ENCODE results near the gene POLR1B.
A peak's percentile ranks its signal among the peaks of the same experiment; 100 is the strongest.
"Not testable (repeated sequence)": the region's sequence is repeated elsewhere in the genome, so short reads cannot be mapped to it uniquely, and the experiment has no call there.

The POLR1B gene

DNA sequence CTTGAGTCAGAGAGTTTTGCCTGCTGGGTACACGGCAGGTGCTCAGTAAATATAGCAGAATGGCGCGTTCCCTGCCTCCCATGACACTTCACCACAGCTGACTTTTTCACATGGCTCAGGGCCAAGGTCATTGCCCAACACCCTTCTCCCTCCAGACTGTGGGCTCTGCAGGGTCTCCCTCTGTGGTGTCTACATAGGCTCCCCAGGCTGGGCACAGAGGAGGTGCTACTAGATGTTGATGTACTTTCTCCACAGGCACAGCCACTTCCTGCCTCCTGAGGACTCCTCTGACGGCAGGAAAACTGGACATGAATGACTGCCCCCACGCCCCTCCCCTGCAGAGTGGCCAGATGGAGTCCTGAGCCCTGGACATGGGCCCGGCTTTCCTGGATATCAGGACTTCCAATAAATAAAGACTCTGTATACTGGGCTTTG, 46.4 kb downstream of the POLR1B start:
- TF ChIP-seq JUND (IDR thresholded peaks at IDR 0.05; ENCODE audit: low read depth), result no peak
- in situ Hi-C loops (cut with HindIII; ENCODE audit: low pct_unique_long_range_greater_than_20kb, low sequenced_read_pairs), result no loop called here
- peak in 1 of 2 experiments; percentile 57 for DNase-seq (ENCODE audit: low read depth in 1 of 2, low spot score in 1 of 2)

DNA sequence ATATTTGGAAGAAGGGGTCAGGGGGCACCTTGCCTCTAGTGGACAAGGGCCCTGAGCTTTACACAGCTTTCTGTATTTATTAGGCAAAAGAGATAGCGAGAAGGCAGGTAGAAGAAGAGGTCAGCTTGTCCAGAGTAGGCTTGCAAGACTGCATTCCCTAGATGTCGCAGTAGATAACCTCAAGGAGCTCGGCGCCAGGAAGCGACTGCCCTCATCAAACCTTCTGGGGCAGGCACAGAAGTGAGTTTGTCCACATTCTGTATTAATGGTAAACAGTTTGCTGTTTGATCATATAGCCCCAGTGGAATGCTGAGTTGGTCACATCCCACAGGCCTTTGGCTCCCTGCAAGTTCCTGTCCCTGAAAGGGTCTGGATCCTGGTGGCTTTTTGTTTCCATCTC, 49.1 kb downstream of the POLR1B start:
- peak in 1 of 2 experiments; percentile 91 for DNase-seq (ENCODE audit: low read depth in 1 of 2, low spot score in 1 of 2)
- in situ Hi-C loops (cut with HindIII; ENCODE audit: low pct_unique_long_range_greater_than_20kb, low sequenced_read_pairs), result no loop called here
- no peak; the same call in 1 of the 2 replicates for TF ChIP-seq JUND (IDR thresholded peaks at IDR 0.05; ENCODE audit: low read depth)

DNA sequence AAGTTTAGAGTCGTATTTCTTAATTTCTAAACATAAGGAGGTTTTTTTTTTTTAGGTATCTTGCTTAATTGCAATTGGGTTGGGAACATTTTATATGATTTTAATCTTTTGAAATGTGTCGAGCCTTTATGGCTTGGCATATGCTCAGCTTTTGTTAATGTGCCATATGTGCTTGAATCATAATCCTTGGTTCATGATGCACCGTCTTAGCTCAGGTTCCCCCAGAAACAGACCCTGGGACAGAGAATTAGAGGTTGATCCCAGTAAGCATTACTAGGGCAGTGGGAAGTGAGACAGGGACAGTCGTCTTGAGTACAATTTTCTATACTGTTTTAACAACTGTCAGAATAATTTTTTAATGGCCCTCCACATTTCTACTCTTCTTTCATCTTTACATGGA, 51.5 kb downstream of the POLR1B start:
- no peak for TF ChIP-seq JUND (IDR thresholded peaks at IDR 0.05; ENCODE audit: low read depth)
- no peak for DNase-seq (ENCODE audit: low read depth in 1 of 2, low spot score in 1 of 2)
- in situ Hi-C loops (cut with HindIII; ENCODE audit: low pct_unique_long_range_greater_than_20kb, low sequenced_read_pairs), result no loop called here

DNA sequence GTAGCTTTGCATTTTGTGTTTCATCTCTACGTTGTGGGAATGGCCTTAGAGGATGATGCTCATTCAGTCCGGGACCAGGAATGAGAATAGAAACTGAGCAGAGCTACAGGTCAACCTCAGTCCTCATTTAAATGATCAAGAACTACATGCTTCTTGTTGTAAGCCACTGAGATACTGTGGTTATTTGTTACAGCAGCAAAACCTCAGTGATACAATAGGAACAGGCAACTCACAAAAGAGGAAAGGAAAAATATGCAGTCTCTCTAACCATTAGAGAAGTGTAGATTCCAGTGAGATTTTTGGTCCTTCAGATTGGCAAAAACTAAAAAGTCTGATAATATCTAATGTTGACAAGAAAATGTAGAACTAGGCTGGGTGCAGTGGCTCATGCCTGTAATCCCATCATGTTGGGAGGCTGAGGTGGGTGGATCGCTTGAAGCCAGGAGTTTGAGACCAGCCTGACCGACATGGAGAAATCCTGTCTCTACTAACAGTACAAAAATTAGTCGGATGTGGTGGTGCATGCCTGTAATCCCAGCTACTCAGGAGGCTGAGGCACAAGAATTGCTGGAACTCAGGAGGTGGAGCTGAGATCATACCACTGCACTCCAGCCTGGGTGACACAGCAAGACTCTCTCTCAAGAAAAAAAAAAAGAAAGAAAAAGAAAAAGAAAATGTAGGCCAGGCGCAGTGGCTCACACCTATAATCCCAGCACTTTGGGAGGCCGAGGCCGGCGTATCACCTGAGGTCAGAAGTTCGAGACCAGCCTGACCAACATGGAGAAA, 55.5 kb downstream of the POLR1B start:
- no peak for DNase-seq (ENCODE audit: low read depth in 1 of 2, low spot score in 1 of 2)
- no peak for TF ChIP-seq JUND (IDR thresholded peaks at IDR 0.05; ENCODE audit: low read depth)
- in situ Hi-C loops (cut with HindIII; ENCODE audit: low pct_unique_long_range_greater_than_20kb, low sequenced_read_pairs), result no loop called here

DNA sequence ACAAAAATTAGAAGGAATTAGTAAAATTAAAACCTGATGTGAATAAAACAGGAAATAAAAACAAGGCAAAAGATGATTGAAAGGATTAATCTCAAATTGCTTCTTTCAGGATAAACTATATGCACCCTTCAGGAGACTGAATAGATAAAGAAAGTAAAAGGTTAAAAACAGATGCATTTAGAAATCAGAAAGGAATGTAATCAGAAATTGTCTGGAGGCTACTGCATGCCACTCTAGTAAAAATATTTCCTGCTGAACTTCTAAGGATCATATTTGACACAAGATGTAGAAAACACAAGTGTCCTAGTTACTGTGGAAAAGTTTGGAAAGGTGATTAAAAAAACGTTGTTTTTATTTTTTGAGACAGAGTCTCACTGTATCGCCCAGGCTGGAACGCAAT, 58.4 kb downstream of the POLR1B start:
- in situ Hi-C loops (cut with HindIII; ENCODE audit: low pct_unique_long_range_greater_than_20kb, low sequenced_read_pairs), result no loop called here
- no peak for TF ChIP-seq JUND (IDR thresholded peaks at IDR 0.05; ENCODE audit: low read depth)
- no peak for DNase-seq (ENCODE audit: low read depth in 1 of 2, low spot score in 1 of 2)

DNA sequence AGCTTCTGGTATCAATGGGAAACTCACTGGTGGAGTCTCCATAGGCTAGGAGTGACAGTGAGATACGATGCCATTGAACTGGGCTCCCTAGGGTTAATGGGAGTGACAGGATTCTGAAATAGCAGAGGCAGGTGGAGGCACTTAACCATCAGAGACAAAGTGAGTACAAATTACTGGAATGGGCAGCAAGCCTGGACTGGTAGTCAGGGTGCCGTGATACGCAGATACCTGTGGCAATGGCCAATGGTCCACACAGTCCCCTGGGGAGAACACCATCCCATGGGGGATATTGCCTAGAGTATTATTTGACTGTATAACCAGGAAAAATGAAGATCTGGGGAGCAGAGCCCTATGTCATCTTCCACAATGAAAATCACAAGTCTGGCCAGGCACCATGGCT, 59.5 kb downstream of the POLR1B start:
- in situ Hi-C loops (cut with HindIII; ENCODE audit: low pct_unique_long_range_greater_than_20kb, low sequenced_read_pairs), result no loop called here
- no peak for TF ChIP-seq JUND (IDR thresholded peaks at IDR 0.05; ENCODE audit: low read depth)
- DNase-seq (ENCODE audit: low read depth in 1 of 2, low spot score in 1 of 2), result no peak

DNA sequence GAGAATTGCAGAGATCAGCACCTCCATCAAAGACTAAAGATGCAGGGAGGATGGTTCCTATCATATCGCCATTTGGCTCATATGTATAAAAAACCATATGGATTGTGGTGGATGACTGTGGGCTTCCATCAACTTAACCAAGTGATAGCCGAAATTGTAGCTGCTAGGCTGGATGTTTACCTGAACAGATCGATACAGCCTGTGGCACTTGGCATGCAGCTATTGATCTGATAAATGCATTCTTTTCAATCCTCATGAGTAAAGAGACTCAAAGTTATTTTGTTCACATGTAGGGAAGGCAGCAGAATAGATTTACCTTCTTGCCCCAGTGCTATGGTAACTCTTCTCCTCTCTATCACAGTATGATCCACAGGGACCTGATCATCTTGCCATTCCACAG, 60.7 kb downstream of the POLR1B start:
- in situ Hi-C loops (cut with HindIII; ENCODE audit: low pct_unique_long_range_greater_than_20kb, low sequenced_read_pairs), result no loop called here
- peak in 1 of 2 experiments; percentile 42 for DNase-seq (ENCODE audit: low read depth in 1 of 2, low spot score in 1 of 2)
- TF ChIP-seq JUND (IDR thresholded peaks at IDR 0.05; ENCODE audit: low read depth), result no peak

DNA sequence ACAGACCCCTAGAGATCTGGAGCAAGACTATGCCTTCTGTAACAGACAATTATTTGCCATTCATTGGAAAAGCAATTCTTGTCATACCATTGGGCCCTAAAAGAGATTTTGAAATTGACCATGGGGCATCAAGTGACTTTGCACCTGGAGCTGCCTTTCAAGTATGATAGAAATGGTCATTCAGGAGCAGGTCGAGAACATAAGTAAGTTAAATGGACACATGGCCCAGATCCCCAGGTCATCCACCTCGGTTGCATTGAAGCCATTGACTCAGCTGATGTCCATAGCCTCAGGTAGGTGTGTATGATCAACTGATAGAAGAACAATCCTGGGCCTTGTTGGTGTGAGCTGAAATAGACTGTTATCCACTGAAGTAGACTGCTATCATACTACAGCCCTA, 61.5 kb downstream of the POLR1B start:
- no peak for TF ChIP-seq JUND (IDR thresholded peaks at IDR 0.05; ENCODE audit: low read depth)
- DNase-seq (ENCODE audit: low read depth in 1 of 2, low spot score in 1 of 2), result no peak
- in situ Hi-C loops (cut with HindIII; ENCODE audit: low pct_unique_long_range_greater_than_20kb, low sequenced_read_pairs), result no loop called here

DNA sequence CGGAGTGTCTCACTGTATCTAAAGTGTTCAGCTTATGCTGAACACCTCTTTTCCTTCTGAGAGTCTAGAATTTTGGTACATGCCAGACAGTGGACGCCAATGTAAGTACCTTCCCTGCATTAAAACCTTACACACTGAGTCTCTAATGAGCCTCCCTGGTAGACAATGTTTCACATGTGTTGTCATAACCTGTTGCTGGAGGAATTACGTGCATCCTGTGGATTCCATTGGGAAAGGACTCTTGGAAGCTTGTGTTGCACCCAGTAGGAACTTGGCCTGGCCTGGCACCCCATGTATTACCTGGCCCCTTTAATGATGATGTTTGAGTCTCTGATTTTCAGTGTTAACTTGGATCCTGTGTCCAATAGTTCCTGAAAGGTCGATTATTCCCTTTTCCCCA, 62.7 kb downstream of the POLR1B start:
- TF ChIP-seq JUND (IDR thresholded peaks at IDR 0.05; ENCODE audit: low read depth), result no peak
- DNase-seq (ENCODE audit: low read depth in 1 of 2, low spot score in 1 of 2), result no peak
- in situ Hi-C loops (cut with HindIII; ENCODE audit: low pct_unique_long_range_greater_than_20kb, low sequenced_read_pairs), result no loop called here

DNA sequence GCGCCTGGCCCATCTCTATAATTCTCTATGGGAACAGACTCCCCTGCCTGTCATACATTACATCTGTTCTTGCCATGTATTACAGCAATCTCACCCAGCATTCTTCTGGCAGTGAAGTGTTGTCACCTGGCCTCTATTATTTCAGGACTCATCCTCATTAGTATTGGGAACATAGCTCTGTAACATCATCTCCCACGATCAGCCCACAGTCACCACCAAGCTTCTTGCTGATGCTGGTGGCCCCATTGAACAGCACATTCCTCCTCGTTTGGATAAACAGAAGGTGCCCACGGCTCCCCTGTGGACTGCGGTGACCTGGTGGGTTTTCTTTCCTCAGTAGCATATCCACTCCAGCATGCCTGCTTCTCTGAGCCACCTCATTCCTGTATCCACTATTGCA, 63.7 kb downstream of the POLR1B start:
- in situ Hi-C loops (cut with HindIII; ENCODE audit: low pct_unique_long_range_greater_than_20kb, low sequenced_read_pairs), result no loop called here
- TF ChIP-seq JUND (IDR thresholded peaks at IDR 0.05; ENCODE audit: low read depth), result no peak
- no peak for DNase-seq (ENCODE audit: low read depth in 1 of 2, low spot score in 1 of 2)

DNA sequence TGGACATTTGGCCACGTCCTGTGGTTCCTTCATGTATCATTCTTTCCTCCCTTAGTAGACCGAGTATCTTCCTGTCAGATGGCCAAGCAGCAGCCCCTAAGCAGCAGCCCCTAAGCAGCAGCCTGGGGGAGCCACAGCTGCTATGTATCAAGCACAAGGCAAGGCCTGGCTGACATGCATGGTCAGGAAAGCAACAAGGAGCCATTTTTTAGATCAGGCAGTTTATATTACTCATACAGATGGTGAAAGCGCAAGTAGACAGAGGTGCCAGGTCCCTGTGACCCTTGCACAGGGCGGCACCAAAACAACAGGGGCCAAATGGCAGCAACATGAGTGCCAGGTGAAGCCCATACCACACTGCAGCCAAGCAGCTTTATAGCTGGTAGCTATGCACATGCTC, 64.3 kb downstream of the POLR1B start:
- in situ Hi-C loops (cut with HindIII; ENCODE audit: low pct_unique_long_range_greater_than_20kb, low sequenced_read_pairs), result no loop called here
- DNase-seq (ENCODE audit: low read depth in 1 of 2, low spot score in 1 of 2), result no peak
- no peak for TF ChIP-seq JUND (IDR thresholded peaks at IDR 0.05; ENCODE audit: low read depth)

DNA sequence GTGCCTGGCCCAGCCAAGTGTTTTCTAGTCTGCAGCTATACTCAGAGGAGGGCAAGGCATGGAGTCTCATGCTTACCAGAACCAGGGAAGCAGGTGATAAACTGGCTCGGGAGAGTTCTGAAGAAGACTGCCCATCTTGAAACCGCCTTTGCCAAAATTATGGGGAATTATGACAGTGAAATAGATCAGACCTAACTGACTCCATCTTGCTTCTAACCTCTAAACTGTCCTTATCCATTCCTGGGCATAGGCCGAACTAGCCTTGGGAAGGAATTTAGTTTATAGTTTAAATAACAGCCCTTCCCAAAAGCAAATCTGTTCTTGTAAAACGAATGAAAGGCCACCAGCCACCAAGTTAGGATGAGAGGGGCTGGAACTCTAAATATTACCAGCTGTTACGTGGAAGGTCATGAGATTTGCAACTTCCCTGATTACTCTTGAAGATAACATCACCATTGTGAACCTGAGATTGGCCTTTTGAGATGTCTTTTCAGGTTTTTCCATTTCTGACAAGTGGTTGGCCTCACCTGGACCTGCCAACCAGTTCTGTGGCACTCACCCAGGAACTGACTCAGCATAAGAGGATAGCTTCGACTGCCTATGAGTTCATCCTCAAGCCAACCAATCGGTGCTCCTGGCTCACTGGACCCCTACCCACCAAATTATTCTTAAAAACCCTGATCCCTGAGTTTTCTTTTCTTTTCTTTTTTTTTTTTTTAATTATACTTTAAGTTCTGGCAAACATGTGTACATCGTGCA, 65.6 kb downstream of the POLR1B start:
- DNase-seq (ENCODE audit: low read depth in 1 of 2, low spot score in 1 of 2), result no peak
- no peak for TF ChIP-seq JUND (IDR thresholded peaks at IDR 0.05; ENCODE audit: low read depth)
- in situ Hi-C loops (cut with HindIII; ENCODE audit: low pct_unique_long_range_greater_than_20kb, low sequenced_read_pairs), result no loop called here

DNA sequence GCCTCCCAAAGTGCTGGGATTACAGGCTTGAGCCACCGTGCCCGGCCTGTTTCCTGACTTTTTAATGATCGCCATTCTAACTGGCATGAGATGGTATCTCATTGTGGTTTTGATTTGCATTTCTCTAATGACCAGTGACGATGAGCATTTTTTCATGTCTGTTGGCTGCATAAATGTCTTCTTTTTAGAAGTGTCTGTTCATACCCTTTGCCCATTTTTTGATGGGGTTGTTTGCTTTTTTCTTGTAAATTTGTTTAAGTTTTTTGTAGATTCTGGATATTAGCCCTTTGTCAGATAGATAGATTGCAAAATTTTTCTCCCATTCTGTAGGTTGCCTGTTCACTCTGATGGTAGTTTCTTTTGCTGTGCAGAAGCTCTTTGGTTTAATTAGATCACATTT, 67.1 kb downstream of the POLR1B start:
- in situ Hi-C loops (cut with HindIII; ENCODE audit: low pct_unique_long_range_greater_than_20kb, low sequenced_read_pairs); DNase-seq (ENCODE audit: low read depth in 1 of 2, low spot score in 1 of 2): not testable (repeated sequence)

DNA sequence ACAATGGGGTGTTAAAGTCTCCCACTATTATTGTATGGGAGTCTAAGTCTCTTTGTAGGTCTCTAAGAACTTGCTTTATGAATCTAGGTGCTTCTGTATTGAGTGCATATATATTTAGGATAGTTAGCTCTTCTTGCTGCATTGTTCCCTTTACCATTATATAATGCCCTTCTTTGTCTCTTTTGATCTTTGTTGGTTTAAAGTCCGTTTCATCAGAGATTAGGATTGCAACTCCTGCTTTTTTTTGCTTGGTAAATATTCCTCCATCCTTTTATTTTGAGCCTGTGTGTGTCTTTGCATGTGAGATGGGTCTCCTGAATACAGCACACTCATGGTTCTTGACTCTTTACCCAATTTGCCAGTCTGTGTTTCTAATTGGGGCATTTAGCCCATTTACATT, 70.0 kb downstream of the POLR1B start:
- in situ Hi-C loops (cut with HindIII; ENCODE audit: low pct_unique_long_range_greater_than_20kb, low sequenced_read_pairs); DNase-seq (ENCODE audit: low read depth in 1 of 2, low spot score in 1 of 2): not testable (repeated sequence)

Data from T47D (cell line).